H7 (cell line): Measurements from ENCODE around the gene RMI2. TPM values are rescaled to one million over a fixed set of nuclear protein-coding genes. Genes with fewer than 3 reads are reported as not detected.
"Not testable (repeated sequence)": the region's sequence is repeated elsewhere in the genome, so short reads cannot be mapped to it uniquely, and the experiment has no call there.

Source experiments
- DNase-seq: peaks from one replicate; pipeline ENCODE4 v3.0.0; 2012
- H3K27me3 ChIP-seq: 2 replicates; pipeline ENCODE4 v1.6.0; 2011; ENCODE audit warnings: mild to moderate bottlenecking, low read length; ENCODE audit not compliant: control insufficient read depth, insufficient read depth
- H3K36me3 ChIP-seq: replicated peaks from 2 replicates; pipeline ENCODE4 v1.5.1; 2011; ENCODE audit warnings: low read length; ENCODE audit not compliant: control insufficient read depth, insufficient read depth
- H3K4me3 ChIP-seq: 2 replicates; pipeline ENCODE4 v1.5.1; 2011; ENCODE audit warnings: low read depth, mild to moderate bottlenecking, control low read depth, low read length, moderate library complexity; ENCODE audit not compliant: insufficient read depth
- total RNA-seq: library from RNA; depleted of rRNA; stranded (reverse); fragments of >200 nt; shearing (Covaris generic); gene quantifications from 2 replicates; pipeline ENCODE4 v1.2.3, GENCODE V29; 2014; rRNA removed

RMI2 gene
- 58.8 and 59.2 TPM in 2 replicates for total RNA-seq

- peak within 1 kb of the TSS; percentile 87 for H3K4me3 ChIP-seq
- DNase-seq, result peak; percentile 100
Observed at GRCh38 chr16:11345040-11345862, at the start of gene RMI2. Gene RMI2, plus strand, starts transcription at chr16:11345459. Its CDS starts 13 bp downstream, at chr16:11345472.

GRCh38 chr16:11295672-11296071, 49.6 kb upstream of the RMI2 start:
- H3K27me3 ChIP-seq, result no peaks in the 10 kb centered on the region
- no peak overlapping the region for H3K4me3 ChIP-seq
- DNase-seq, result no peak
- no peaks in the 10 kb centered on the region for H3K36me3 ChIP-seq

More at GRCh38 chr16:11345040-11345862, at the start of gene RMI2:
- H3K36me3 ChIP-seq, result no peaks in the 10 kb centered on the region; the same call in none of the 2 replicates
- H3K27me3 ChIP-seq, result no peaks in the 10 kb centered on the region

GRCh38 chr16:11296351-11296705, 48.9 kb upstream of the RMI2 start:
- H3K36me3 ChIP-seq, result no peaks in the 10 kb centered on the region
- DNase-seq, result no peak

DNA sequence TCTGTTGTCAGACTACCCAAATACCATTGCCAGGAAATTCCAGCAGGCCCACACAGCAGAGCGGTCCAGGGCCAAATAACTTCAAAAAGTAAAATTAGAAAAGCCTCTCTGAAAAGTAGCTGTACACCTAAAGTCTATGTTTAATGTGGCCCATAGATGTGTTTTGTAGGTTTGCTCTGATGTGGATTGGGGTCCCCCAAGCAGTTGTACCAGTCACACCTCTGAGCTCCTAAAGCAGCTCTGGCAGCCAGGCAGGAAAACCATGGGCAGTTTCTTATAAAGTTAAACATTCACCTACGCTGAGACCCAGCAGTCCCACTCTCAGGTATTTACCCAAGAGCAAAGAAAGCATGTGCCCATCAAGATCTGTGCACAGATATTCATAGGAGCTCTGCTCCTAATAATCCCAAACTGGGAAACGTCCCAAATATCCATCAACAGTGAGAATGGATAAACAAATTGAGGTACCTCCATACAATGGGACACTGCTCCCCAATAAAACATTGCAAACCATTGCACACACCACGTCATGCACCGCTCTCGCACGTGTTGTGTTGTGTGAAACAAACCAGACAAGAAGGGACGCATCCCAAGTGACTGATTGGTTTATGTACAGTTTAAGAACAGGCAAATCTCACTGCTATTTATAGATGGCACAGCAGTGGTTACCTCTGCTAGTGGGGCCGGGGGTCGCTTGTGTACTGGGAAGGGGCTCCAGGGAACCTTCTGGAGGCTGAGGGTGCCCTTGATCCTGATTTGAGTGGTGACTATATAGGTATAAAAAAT, 48.4 kb upstream of the RMI2 start:
- DNase-seq, result no peak
- H3K4me3 ChIP-seq, result no peak overlapping the region
- H3K36me3 ChIP-seq, result no peaks in the 10 kb centered on the region
- H3K27me3 ChIP-seq, result no peaks in the 10 kb centered on the region

More at GRCh38 chr16:11296351-11296705, 48.9 kb upstream of the RMI2 start:
- no peaks in the 10 kb centered on the region for H3K27me3 ChIP-seq
- H3K4me3 ChIP-seq, result no peak overlapping the region

GRCh38 chr16:11297492-11298142, 47.6 kb upstream of the RMI2 start:
- DNase-seq, result peak; percentile 85
- no peak overlapping the region for H3K4me3 ChIP-seq
- no peaks in the 10 kb centered on the region for H3K36me3 ChIP-seq
- H3K27me3 ChIP-seq, result no peaks in the 10 kb centered on the region

DNA sequence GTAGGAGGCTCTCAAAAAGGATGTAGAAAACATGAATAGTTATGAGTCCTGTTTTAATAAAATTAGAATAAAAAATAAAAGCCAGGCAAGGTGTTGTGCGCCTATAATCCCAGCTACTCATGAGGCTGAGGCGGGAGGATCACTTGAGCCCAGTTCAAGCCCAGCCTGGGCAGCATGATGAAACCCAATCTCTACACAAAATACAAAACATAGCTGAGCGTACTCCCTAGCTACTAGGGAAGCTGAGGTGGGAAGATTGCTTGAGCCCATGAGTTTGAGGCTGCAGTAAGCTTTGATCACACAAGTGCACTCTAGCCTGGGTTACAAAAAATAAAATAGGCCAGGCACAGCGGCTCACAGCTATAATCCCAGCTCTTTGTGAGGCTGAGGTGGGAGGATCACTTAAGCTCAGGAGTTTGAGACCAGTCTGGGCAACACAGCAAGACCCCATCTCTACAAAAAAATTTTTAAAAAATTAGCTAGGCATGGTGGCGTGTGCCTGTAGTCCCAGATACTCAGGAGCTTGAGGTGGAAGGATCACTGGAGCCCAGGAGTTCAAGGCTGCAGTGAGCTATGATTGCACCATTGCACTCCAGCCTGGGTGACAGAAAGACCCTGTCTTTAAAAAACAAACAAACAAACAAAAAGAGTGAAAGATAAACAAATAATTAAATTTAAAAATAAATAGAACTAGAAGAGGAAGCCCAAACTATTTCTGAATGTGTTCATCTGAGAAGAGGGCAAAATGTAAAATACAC, 46.9 kb upstream of the RMI2 start:
- H3K27me3 ChIP-seq, result no peaks in the 10 kb centered on the region
- H3K4me3 ChIP-seq, result no peak overlapping the region
- H3K36me3 ChIP-seq, result no peaks in the 10 kb centered on the region
- DNase-seq, result no peak

DNA sequence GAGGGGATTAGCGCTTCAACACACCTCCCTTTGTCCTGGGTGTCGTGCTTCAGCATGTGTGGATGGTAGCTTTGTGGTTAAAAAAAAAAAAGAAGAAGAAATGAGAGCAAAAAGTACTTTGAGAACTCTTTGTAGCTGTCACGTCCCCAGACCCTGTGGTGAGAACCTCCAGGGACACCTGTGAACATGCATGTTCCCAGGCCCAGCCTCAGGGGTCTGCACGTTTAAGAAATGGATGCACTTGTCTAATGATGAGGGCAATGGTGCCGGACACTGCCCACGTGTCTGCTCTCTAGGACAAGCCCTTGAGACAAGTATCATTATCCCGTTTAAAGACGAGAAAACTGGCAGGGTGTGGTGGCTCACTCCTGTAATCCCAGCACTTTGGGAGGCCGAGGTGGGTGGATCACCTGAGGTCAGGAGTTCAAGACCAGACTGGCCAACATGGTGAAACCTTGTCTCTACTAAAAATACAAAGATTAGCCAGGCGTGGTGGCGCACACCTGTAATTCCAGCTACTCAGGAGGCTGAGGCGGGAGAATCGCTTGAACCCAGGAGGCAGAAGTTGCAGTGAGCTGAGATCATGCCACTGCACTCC, 46.2 kb upstream of the RMI2 start:
- H3K36me3 ChIP-seq, H3K27me3 ChIP-seq, H3K4me3 ChIP-seq, DNase-seq: not testable (repeated sequence)

DNA sequence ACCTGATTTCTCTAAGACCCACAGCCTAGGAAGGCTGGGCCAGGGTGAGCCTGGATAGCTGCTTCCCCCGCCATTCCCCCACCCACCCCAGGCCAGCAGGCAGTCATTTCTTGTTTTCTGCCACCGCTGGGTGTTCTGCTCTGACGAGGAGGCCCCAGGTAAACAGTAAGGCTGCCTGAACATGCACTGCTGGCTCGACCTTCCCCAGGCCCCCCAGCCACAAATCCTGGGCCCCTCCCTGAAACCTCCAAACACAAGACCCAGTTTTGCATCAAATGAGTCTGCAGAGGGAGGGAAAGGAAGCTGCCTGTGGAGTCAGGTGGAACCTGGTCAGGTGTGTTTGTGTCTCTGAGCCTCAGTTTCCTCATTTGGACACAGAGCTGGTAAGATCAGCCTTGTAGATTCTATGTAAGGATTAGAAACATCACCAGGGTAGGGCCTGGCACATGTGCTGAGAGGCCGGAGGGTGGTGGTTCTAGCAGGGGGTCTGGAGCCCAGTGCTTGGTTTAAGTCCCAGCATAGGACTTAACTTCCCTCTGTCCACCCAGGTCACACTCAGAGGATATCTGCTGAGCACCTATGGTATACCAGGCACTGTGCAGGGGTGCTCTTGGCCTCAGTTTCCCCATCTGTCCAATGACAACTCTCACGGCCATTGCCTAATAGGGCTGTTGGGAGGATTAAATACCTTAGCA, 45.2 kb upstream of the RMI2 start:
- Histone ChIP-seq H3K27me3 (no peaks in the 10 kb centered on the region), H3K36me3 (no peaks in the 10 kb centered on the region), H3K4me3 (no peak overlapping the region)
- DNase-seq, result no peak

DNA sequence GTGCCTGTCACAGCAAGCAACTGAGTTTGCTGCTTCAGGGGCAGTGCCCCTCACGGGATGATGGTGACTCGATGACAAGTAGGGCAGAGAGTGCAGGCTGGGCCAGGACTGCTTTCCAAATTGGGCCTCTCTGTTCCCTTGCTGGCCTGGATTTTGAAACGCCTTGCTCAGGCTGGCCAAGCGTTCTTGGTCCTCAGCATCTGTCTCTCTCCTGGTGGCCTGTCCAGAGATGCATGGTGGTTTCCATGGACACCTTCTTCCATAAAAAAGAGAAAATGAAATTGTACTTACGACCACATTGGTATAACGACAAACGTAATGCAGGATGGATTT, 44.7 kb upstream of the RMI2 start:
- no peak for DNase-seq
- Histone ChIP-seq H3K4me3 (no peak overlapping the region), H3K27me3 (no peaks in the 10 kb centered on the region), H3K36me3 (no peaks in the 10 kb centered on the region)

- DNase-seq, result no peak
- no peaks in the 10 kb centered on the region for H3K27me3 ChIP-seq
- H3K36me3 ChIP-seq, result no peaks in the 10 kb centered on the region
- H3K4me3 ChIP-seq, result no peak overlapping the region
Observed at GRCh38 chr16:11301645-11302501, 43.4 kb upstream of the RMI2 start.

DNA sequence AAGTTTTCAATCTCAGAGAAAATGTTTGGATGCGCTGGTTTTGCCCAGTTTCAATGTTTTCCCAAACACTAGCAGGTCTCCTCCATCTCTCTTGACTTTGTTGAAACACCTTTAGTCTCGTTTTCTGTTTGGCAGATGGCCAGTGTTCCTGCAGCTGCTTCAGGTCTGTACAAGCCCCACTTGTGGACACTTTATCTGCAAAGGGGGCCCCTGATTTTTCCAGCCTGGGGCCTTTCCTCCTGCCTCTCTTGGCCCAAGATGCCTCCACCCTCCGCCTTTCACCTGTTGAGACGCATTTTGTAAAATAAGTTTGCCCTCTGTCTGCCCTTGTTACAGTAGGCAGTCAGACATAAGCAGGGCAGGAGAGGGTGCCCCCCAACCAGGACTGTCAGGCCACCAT, 42.3 kb upstream of the RMI2 start:
- Histone ChIP-seq H3K4me3 (no peak overlapping the region), H3K36me3 (no peaks in the 10 kb centered on the region), H3K27me3 (no peaks in the 10 kb centered on the region)
- DNase-seq, result no peak

DNA sequence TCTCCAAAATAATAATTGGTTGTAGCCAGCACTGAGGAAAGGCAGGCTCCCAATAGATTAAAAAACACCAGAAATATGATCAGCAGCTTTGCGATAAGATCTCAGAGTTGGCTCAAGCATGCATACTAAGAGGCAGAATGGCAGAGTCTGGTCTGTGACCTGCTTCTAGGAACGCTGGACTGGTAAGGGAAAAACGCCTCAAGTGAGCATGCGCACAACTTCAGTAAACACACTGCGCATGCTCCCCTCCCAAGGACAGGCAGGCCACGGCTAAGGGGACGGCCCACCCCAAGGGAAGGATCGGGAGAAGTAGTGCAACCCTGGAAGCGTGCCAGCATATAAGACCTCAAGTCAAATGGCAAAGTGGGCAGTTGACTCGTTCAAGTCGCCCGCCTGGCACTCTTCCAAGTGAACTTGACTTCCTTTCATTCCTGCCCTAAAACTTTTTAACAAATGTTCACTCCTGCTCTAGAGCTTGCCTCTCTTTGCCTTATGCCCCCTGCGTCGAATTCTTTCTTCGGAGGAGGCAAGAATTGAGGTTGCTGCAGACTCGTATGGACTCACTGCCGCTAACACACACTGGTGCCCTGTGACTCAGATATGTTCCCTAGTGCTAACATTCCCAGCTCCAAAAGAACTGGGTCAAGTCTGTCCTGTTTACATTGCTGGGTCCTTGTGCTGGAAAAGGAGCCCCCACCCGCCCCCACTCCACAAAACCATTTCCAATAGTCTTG, 41.7 kb upstream of the RMI2 start:
- no peaks in the 10 kb centered on the region for H3K36me3 ChIP-seq
- no peak for DNase-seq
- no peak overlapping the region for H3K4me3 ChIP-seq
- no peaks in the 10 kb centered on the region for H3K27me3 ChIP-seq
